ENCODE data around the gene HBEGF. TPM values are rescaled to one million over a fixed set of nuclear protein-coding genes. Genes with fewer than 3 reads are reported as not detected.

HBEGF gene
- polyA plus RNA-seq, 2 of the 4 experiments (the other 2 are of a cell fraction) = 3.4 to 5.0 TPM

DNA sequence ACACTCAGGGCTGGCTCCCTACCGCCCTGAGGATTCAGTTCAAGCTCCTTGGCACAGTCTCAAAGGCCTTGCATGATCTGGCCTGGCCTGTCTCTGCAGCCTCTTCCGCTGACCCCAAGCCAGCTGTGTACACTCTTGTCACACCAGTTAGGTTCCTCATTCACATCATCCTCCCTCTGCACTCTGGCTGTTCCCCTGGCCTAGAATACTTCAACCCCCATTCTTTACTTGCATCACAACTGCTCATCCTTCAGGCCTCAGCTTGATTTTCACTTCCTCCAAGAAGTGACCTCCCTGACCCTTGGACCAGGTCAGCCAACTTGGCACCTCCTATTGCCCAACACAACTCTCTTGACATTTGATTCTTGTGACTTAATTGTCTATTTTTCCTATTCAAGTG lies 24.6 kb downstream of the HBEGF start:
- WGBS (ENCODE audit: missing lambda C conversion rate) = 95% methylated on average over 2 of the region's 2 CpGs
- ATAC-seq (no peak), FAIRE-seq (no peak), DNase-seq (ENCODE audit: low read depth in 1 of 2, low spot score in 1 of 2) (no peak)
- ChIA-PET CTCF (interaction anchor here (0.5 to 4.0 kb wide), 7 partner anchors 9 to 371 kb away, joined by 3 to 29 read pairs (median 3); partner anchors contain the start of genes HBEGF and PFDN1), POLR2A (interaction anchor here (2.7 kb wide), 1 partner anchor 24 kb away, joined by 13 read pairs; the partner anchor contains the start of gene HBEGF)
- peak overlapping the region in 1 of 2 experiments; percentile 89; a peak in 4 of 6 replicates for H3K27ac ChIP-seq
- H3K9me3 ChIP-seq = no peaks in the 10 kb centered on the region
- no peak overlapping the region for H3K4me2 ChIP-seq
- no peak overlapping the region for H3K4me3 ChIP-seq
- TF ChIP-seq JUNB (IDR thresholded peaks at IDR 0.05) (no peak), RFX5 (IDR thresholded peaks at IDR 0.05) (no peak), ZSCAN20 (CRISPR knock-in tag; IDR thresholded peaks at IDR 0.05) (no peak), E2F6 (IDR thresholded peaks at IDR 0.05; ENCODE audit: borderline replicate concordance, low read depth) (no peak), CEBPB (IDR thresholded peaks at IDR 0.05) (no peak), HES2 (IDR thresholded peaks at IDR 0.05) (no peak), TFCP2L1 (CRISPR knock-in tag; IDR thresholded peaks at IDR 0.05) (no peak), EP300 (IDR thresholded peaks at IDR 0.05) (no peak), HEYL (CRISPR knock-in tag; IDR thresholded peaks at IDR 0.05) (no peak), EHMT2 (IDR thresholded peaks at IDR 0.05; ENCODE audit: low read depth) (no peak), POLR2AphosphoS2 (conservative IDR thresholded peaks at IDR 0.05; ENCODE audit: low read length) (no peak), JUN (IDR thresholded peaks at IDR 0.05) (no peak)
- TF ChIP-seq, protein P1, sequence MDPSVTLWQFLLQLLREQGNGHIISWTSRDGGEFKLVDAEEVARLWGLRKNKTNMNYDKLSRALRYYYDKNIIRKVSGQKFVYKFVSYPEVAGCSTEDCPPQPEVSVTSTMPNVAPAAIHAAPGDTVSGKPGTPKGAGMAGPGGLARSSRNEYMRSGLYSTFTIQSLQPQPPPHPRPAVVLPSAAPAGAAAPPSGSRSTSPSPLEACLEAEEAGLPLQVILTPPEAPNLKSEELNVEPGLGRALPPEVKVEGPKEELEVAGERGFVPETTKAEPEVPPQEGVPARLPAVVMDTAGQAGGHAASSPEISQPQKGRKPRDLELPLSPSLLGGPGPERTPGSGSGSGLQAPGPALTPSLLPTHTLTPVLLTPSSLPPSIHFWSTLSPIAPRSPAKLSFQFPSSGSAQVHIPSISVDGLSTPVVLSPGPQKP (IDR thresholded peaks at IDR 0.05; ENCODE audit: low read depth, low read length) = no peak
- H3K4me1 ChIP-seq = peaks cover 51% of the 10 kb centered on the region

GRCh38 chr5:140319833-140320232 lies 26.6 kb downstream of the HBEGF start:
- TF ChIP-seq SREBF2 (IDR thresholded peaks at IDR 0.05) = no peak
- no peak for FAIRE-seq
- ATAC-seq = no peak
- ChIA-PET CTCF (interaction anchor here (1.0 to 4.0 kb wide), 3 partner anchors 11 to 75 kb away, joined by 5 to 19 read pairs (median 14); no protein-coding TSS in a partner anchor), POLR2A (no interaction called here)
- H3K4me3 ChIP-seq = no peak overlapping the region
- WGBS (ENCODE audit: missing lambda C conversion rate) = 93% methylated on average over 1 of the region's 1 CpG
- H3K4me2 ChIP-seq = no peak overlapping the region
- no peaks in the 10 kb centered on the region for H3K9me3 ChIP-seq
- peaks cover 49% of the 10 kb centered on the region for H3K4me1 ChIP-seq
- DNase-seq (ENCODE audit: low read depth in 1 of 2, low spot score in 1 of 2) = no peak
- 0 out of 6 replicates have a peak overlapping the region, but pooled peaks of 1 of the 2 experiments have one; percentile 9 for H3K27ac ChIP-seq

DNA sequence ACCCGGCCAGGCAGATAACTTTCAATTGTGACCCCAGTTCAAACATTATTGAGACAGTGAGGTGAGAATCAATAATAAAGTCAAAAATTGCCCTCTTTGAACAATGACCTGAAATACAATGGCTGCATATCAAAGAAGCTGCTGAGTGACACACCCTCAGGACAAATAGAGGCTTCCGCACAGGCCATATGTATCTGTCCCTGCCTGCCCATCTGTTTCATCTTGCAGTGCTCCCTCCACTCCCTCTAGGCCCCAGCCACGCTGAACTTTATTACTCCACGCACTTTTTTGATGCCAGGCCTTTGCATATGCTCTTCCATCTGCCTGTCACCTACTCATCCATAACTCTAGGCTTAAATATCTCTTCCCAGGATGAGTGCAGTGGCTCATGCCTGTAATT lies 27.6 kb downstream of the HBEGF start:
- H3K4me1 ChIP-seq = peaks cover 39% of the 10 kb centered on the region
- no peak overlapping the region for H3K4me3 ChIP-seq
- DNase-seq (ENCODE audit: low read depth in 1 of 2, low spot score in 1 of 2) = no peak
- no peak for FAIRE-seq
- no peak overlapping the region for H3K4me2 ChIP-seq
- no peak for ATAC-seq
- CTCF ChIA-PET = interaction anchor here (1.3 to 2.8 kb wide), 6 partner anchors 9 to 40 kb away, joined by 3 to 11 read pairs (median 8); partner anchors contain the start of gene HBEGF
- no peak for TF ChIP-seq MAX (IDR thresholded peaks at IDR 0.05)
- TF ChIP-seq NFE2L2 (conservative IDR thresholded peaks at IDR 0.05; ENCODE audit: low read length) = no peak
- no peak for TF ChIP-seq TP53 (CRISPR knock-in tag; IDR thresholded peaks at IDR 0.05)
- TF ChIP-seq RFX5 (IDR thresholded peaks at IDR 0.05) = no peak
- TF ChIP-seq TFCP2L1 (CRISPR knock-in tag; IDR thresholded peaks at IDR 0.05) = no peak
- no peak for TF ChIP-seq HMGXB4 (CRISPR knock-in tag; IDR thresholded peaks at IDR 0.05; ENCODE audit: borderline replicate concordance)
- no peak for TF ChIP-seq MAFK (IDR thresholded peaks at IDR 0.05; ENCODE audit: partially characterized antibody)
- no peak for TF ChIP-seq BHLHE40 (IDR thresholded peaks at IDR 0.05; ENCODE audit: low read depth, low read length)
- no peak for TF ChIP-seq HOXA7 (CRISPR knock-in tag; IDR thresholded peaks at IDR 0.05)
- no peak for TF ChIP-seq CHD2 (IDR thresholded peaks at IDR 0.05; ENCODE audit: low read length, partially characterized antibody)
- no peak for TF ChIP-seq JUNB (IDR thresholded peaks at IDR 0.05)
- no peak for TF ChIP-seq NR3C1 (IDR thresholded peaks at IDR 0.05)
- 90% methylated on average over 4 of the region's 4 CpGs for WGBS (ENCODE audit: missing lambda C conversion rate)
- no peaks in the 10 kb centered on the region for H3K9me3 ChIP-seq
- POLR2A ChIA-PET = interaction anchor here (2.3 kb wide), 1 partner anchor 27 kb away, joined by 11 read pairs; the partner anchor contains the start of gene HBEGF
- H3K27ac ChIP-seq = peak overlapping the region in 1 of 2 experiments; percentile 67; a peak in 3 of 6 replicates

Measured in A549 (cell line).